Activated CD8-positive, alpha-beta T cell treated with anti-CD3 and anti-CD28 coated beads for 36 hours (primary cell): ENCODE data around the gene IDH2. TPM values are rescaled to one million over a fixed set of nuclear protein-coding genes. Genes with fewer than 3 reads are reported as not detected.
"Not testable (repeated sequence)": the region's sequence is repeated elsewhere in the genome, so short reads cannot be mapped to it uniquely, and the experiment has no call there.

Source experiments
- ATAC-seq: fragments of 200-7000 bp; cut with Tn5 transposase; one replicate; pipeline ENCODE4 v1.10.0; 2021; ENCODE audit warnings: mild to moderate bottlenecking, moderate library complexity
- CTCF ChIA-PET: fragments of 350-600 bp; sonication (Branson Sonifier 250); formaldehyde crosslinking; loops from one replicate; lab custom pipeline; 2021; ENCODE audit warnings: antibody characterized with exemption; lab: Charles Lee
- POLR2A ChIA-PET: fragments of 350-600 bp; sonication (Branson Sonifier 250); formaldehyde crosslinking; loops from one replicate; lab custom pipeline; 2021; ENCODE audit warnings: antibody characterized with exemption; lab: Charles Lee
- DNase-seq: peaks from one replicate; pipeline ENCODE4 v3.0.0-alpha.2; 2020
- H3K27ac Mint-ChIP-seq: one replicate; pipeline ENCODE4 v1.8.0; 2021; ENCODE audit warnings: mild to moderate bottlenecking, mixed read lengths
- H3K27me3 Mint-ChIP-seq: one replicate; pipeline ENCODE4 v1.8.0; 2021; ENCODE audit warnings: mixed read lengths
- H3K36me3 Mint-ChIP-seq: one replicate; pipeline ENCODE4 v1.8.0; 2021; ENCODE audit warnings: low read depth, mixed read lengths
- H3K4me1 Mint-ChIP-seq: one replicate; pipeline ENCODE4 v1.8.0; 2021; ENCODE audit warnings: low read depth, mixed read lengths
- H3K4me3 Mint-ChIP-seq: one replicate; pipeline ENCODE4 v1.8.0; 2021; ENCODE audit warnings: mild to moderate bottlenecking, moderate library complexity, mixed read lengths
- H3K9me3 Mint-ChIP-seq: one replicate; pipeline ENCODE4 v1.8.0; 2021; ENCODE audit warnings: mixed read lengths
- intact Hi-C: fragments of 100-400 bp; cut with micrococcal nuclease; formaldehyde crosslinking; loops from one replicate; pipeline ENCODE4 v1.10.0; 2022
- total RNA-seq, 2 experiments: library from RNA; stranded (reverse); gene quantifications; one replicate each; pipeline ENCODE4 v1.2.3, GENCODE V29; 2021
- TF ChIP-seq, protein P1 (sequence below): fragments of 200-600 bp; IDR thresholded peaks from one replicate; pipeline ENCODE4 v1.8.0; 2022; ENCODE audit warnings: antibody characterized with exemption, mild to moderate bottlenecking

IDH2 gene
- total RNA-seq, 2 experiments from 2014 or later: 171 to 180 TPM

DNA sequence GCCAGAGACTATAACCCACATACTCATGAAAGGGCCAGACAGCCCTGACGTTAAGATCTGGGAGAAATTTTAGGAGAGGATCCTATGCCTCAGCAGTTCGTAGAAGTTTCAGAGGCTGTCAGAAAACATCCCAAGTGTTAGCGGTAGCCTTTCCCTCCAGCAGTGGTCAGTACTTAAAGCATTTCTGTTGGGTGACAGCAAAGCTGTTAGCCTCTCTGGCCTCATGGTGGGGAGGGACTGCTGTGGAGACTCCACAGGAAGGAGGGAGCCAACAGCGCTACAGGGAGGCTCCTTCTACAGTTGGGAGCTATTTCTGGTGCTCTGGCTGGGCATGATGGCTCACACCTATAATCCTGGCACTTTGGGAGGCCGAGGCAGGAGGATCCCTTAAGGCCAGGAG, 27.4 kb downstream of the IDH2 start:
- Mint-ChIP-seq H3K9me3 (no peaks in the 10 kb centered on the region), H3K27me3 (no peaks in the 10 kb centered on the region), H3K27ac (no peak overlapping the region), H3K36me3 (peaks cover 15% of the 10 kb centered on the region), H3K4me3 (no peak overlapping the region), H3K4me1 (peaks cover 18% of the 10 kb centered on the region)
- TF ChIP-seq, protein P1, sequence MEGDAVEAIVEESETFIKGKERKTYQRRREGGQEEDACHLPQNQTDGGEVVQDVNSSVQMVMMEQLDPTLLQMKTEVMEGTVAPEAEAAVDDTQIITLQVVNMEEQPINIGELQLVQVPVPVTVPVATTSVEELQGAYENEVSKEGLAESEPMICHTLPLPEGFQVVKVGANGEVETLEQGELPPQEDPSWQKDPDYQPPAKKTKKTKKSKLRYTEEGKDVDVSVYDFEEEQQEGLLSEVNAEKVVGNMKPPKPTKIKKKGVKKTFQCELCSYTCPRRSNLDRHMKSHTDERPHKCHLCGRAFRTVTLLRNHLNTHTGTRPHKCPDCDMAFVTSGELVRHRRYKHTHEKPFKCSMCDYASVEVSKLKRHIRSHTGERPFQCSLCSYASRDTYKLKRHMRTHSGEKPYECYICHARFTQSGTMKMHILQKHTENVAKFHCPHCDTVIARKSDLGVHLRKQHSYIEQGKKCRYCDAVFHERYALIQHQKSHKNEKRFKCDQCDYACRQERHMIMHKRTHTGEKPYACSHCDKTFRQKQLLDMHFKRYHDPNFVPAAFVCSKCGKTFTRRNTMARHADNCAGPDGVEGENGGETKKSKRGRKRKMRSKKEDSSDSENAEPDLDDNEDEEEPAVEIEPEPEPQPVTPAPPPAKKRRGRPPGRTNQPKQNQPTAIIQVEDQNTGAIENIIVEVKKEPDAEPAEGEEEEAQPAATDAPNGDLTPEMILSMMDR: no peak
- no peak for ATAC-seq
- intact Hi-C loops: loop anchor here (5.0 kb wide), 1 partner anchor 183 kb away; the partner anchor contains the start of gene AP3S2
- no peak for DNase-seq
- ChIA-PET POLR2A (interaction anchor here (0.7 to 1.2 kb wide), 3 partner anchors 8 to 181 kb away, joined by 3 to 4 read pairs (median 4); partner anchors contain the start of gene AP3S2), CTCF (interaction anchor here (1.3 to 4.4 kb wide), 5 partner anchors 11 to 335 kb away, joined by 3 to 25 read pairs (median 4); no protein-coding TSS in a partner anchor)

DNA sequence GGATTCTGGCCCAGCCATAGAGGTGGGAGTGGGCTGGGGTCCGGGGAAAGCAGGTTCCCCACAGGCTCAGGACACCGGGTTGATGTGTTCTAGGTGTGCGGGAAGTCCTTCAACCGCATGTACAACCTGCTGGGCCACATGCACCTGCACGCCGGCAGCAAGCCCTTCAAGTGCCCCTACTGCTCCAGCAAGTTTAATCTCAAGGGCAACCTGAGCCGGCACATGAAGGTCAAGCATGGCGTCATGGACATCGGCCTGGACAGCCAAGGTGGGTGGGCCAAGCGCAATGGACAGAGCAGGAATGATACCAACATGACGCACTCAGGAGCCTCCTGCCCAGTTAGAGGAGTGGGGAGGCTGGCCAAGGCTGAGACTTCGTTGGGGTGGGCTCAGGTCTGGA, 28.2 kb downstream of the IDH2 start:
- DNase-seq (no peak), ATAC-seq (no peak)
- TF ChIP-seq, protein P1: no peak
- Mint-ChIP-seq H3K36me3 (peaks cover 17% of the 10 kb centered on the region), H3K27ac (no peak overlapping the region), H3K9me3 (no peaks in the 10 kb centered on the region), H3K27me3 (no peaks in the 10 kb centered on the region), H3K4me3 (no peak overlapping the region), H3K4me1 (peaks cover 20% of the 10 kb centered on the region)
- intact Hi-C loops: loop anchor here (5.0 kb wide), 1 partner anchor 182 kb away; the partner anchor contains the start of gene AP3S2
- ChIA-PET POLR2A (interaction anchor here (0.8 to 1.2 kb wide), 2 partner anchors 9 to 180 kb away, joined by 4 read pairs; partner anchors contain the start of gene AP3S2), CTCF (interaction anchor here (1.3 to 4.4 kb wide), 5 partner anchors 12 to 313 kb away, joined by 3 to 25 read pairs (median 4); no protein-coding TSS in a partner anchor)

DNA sequence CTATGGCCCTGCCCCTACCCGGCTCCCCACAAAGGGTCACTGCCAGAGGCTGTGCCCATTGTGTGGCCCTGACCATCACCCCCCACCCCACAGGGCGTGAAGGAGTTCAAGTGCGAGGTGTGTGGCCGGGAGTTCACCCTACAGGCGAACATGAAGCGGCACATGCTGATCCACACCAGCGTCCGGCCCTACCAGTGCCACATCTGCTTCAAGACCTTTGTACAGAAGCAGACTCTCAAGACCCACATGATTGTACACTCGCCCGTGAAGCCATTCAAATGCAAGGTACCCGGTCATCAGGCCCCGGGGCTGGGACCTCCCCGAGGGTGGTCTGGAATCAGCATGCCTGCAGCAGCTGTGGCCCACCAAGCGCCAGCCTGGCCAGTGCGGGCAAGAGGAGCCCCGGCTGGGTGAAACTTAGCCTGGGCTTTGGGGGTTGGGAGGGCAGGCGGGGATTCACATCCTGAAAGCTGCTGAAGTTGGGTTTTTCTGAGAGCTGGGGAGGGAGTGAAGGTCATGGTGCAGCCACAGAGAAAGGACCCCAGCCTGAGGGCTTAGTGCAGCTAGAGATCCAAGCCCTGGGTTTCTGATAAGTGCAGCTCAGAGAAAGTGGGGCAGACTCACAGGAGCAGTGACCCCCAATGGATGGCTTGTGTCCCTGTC, 29.2 kb downstream of the IDH2 start:
- intact Hi-C loops: loop anchor here (5.0 kb wide), 1 partner anchor 181 kb away; the partner anchor contains the start of gene AP3S2
- H3K9me3 Mint-ChIP-seq: no peaks in the 10 kb centered on the region
- H3K4me1 Mint-ChIP-seq: peaks cover 17% of the 10 kb centered on the region
- ChIA-PET POLR2A (no interaction called here), CTCF (interaction anchor here (1.3 to 2.8 kb wide), 3 partner anchors 77 to 198 kb away, joined by 3 to 8 read pairs (median 4); no protein-coding TSS in a partner anchor)
- H3K27me3 Mint-ChIP-seq: no peaks in the 10 kb centered on the region
- DNase-seq: no peak
- H3K4me3 Mint-ChIP-seq: no peak overlapping the region
- no peak for ATAC-seq
- TF ChIP-seq, protein P1: no peak
- peaks cover 12% of the 10 kb centered on the region for H3K36me3 Mint-ChIP-seq
- no peak overlapping the region for H3K27ac Mint-ChIP-seq

DNA sequence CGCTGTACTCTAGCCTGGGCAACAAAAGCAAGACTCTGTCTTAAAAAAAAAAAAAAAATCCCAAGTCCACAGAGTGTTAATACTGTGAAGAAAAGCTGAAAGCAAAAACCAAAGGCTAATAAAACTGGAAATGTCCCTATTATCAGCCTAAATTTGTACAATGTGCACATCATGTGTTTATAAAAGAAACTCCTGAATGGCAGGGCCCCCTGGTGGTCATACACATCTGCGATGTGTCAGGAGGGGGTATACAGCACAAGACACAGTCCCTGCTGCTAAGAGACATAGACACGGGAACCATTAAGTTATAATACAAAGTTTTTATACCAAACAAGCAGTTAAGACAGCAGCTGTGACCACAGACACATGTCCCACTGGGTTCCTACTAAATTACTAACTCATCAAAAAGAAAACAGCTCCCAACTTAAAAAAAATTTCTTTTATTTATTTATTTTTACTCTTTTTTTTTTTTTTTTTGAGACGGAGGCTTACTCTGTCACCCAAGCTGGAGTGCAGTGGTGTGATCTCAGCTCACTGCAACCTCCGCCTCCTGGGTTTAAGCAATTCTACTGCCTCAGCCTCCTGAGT, 31.0 kb downstream of the IDH2 start:
- peaks cover 17% of the 10 kb centered on the region for H3K4me1 Mint-ChIP-seq

DNA sequence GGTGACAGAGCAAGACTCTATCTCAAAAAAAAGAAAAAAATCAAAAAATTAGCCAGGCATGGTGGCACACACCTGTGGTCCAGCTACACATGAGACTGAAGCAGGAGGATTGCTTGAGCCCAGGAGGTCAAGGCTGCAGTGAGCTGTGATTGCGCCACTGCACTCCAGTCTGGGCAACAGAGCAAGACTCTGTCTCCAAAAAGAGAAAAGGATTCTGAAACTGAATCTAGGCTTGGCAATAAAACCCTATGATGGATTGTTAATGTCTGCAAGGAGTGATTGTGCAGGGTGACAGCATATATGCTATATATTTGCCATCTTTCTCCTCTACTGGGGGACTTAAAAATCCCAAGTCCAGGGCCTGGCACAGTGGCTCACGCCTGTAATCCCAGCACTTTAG, 31.6 kb downstream of the IDH2 start:
- not testable (repeated sequence) for H3K4me3 Mint-ChIP-seq, ATAC-seq, H3K27ac Mint-ChIP-seq, H3K27me3 Mint-ChIP-seq, H3K9me3 Mint-ChIP-seq, DNase-seq, H3K36me3 Mint-ChIP-seq
- intact Hi-C loops: loop anchor here (5.0 kb wide), 1 partner anchor 178 kb away; the partner anchor contains the start of gene AP3S2
- H3K4me1 Mint-ChIP-seq: peaks cover 12% of the 10 kb centered on the region
- POLR2A ChIA-PET: interaction anchor here (0.6 to 2.2 kb wide), 2 partner anchors 53 to 177 kb away, joined by 3 to 13 read pairs; partner anchors contain the start of gene AP3S2
- CTCF ChIA-PET: interaction anchor here (0.7 to 3.0 kb wide), 34 partner anchors 9 to 368 kb away, joined by 3 to 23 read pairs (median 4); partner anchors contain the start of genes AP3S2 and CIB1

More for the DNA sequence above, 31.0 kb downstream of the IDH2 start:
- ChIA-PET POLR2A (interaction anchor here (2.2 kb wide), 1 partner anchor 177 kb away, joined by 13 read pairs; the partner anchor contains the start of gene AP3S2), CTCF (interaction anchor here (0.6 to 3.0 kb wide), 44 partner anchors 10 to 439 kb away, joined by 3 to 23 read pairs (median 4); partner anchors contain the start of genes AP3S2, ARPIN and CIB1)
- DNase-seq (peak; percentile 93), ATAC-seq (peak; percentile 94)
- Mint-ChIP-seq H3K9me3 (no peaks in the 10 kb centered on the region), H3K36me3 (peaks cover 10% of the 10 kb centered on the region), H3K4me3 (no peak overlapping the region), H3K27ac (no peak overlapping the region), H3K27me3 (no peaks in the 10 kb centered on the region)
- TF ChIP-seq, protein P1: peak; percentile 86
- intact Hi-C loops: loop anchor here (5.0 kb wide), 1 partner anchor 179 kb away; the partner anchor contains the start of gene AP3S2
